ENCODE results near the gene INTS6. TPM values are rescaled to one million over a fixed set of nuclear protein-coding genes. Genes with fewer than 3 reads are reported as not detected.

Gene INTS6
- total RNA-seq, 1 experiment from 2014 or later: 45.5 TPM

- ChIA-PET POLR2A (ENCODE audit: unreplicated experiment) (no interaction called here), CTCF (interaction anchor here (0.6 kb wide), 1 partner anchor 426 kb away, joined by 3 read pairs; no protein-coding TSS in a partner anchor)
- no peak overlapping the region for H3K4me2 ChIP-seq
- peaks cover 30% of the 10 kb centered on the region for H3K36me3 ChIP-seq (ENCODE audit: low read depth)
- H3F3A ChIP-seq (ENCODE audit: insufficient read depth, low read depth): no peaks in the 10 kb centered on the region
- no peak overlapping the region for H2AFZ ChIP-seq
- H4K20me1 ChIP-seq (ENCODE audit: insufficient read depth): 0 out of 2 replicates have a peak, but pooled peaks cover 3% of the 10 kb centered on the region
- BruUV-seq (replicated peaks): no TSS peak
- no peak overlapping the region for H3K4me3 ChIP-seq
- H3K27me3 ChIP-seq (ENCODE audit: insufficient read depth, low read depth): no peaks in the 10 kb centered on the region
- no peaks in the 10 kb centered on the region for H3K9me2 ChIP-seq (ENCODE audit: insufficient read depth)
- H3K27ac ChIP-seq: no peak overlapping the region
- H3K9me3 ChIP-seq (ENCODE audit: insufficient read depth, low read depth): no peaks in the 10 kb centered on the region
- no peaks in the 10 kb centered on the region for H3K79me2 ChIP-seq (ENCODE audit: low read depth)
- intact Hi-C loops (cut with micrococcal nuclease; ENCODE audit: unreplicated experiment): no loop called here
- DNase-seq: no peak
- TF ChIP-seq EZH2 (IDR thresholded peaks at IDR 0.05; ENCODE audit: low read depth): no peak
- TF ChIP-seq, protein P1, sequence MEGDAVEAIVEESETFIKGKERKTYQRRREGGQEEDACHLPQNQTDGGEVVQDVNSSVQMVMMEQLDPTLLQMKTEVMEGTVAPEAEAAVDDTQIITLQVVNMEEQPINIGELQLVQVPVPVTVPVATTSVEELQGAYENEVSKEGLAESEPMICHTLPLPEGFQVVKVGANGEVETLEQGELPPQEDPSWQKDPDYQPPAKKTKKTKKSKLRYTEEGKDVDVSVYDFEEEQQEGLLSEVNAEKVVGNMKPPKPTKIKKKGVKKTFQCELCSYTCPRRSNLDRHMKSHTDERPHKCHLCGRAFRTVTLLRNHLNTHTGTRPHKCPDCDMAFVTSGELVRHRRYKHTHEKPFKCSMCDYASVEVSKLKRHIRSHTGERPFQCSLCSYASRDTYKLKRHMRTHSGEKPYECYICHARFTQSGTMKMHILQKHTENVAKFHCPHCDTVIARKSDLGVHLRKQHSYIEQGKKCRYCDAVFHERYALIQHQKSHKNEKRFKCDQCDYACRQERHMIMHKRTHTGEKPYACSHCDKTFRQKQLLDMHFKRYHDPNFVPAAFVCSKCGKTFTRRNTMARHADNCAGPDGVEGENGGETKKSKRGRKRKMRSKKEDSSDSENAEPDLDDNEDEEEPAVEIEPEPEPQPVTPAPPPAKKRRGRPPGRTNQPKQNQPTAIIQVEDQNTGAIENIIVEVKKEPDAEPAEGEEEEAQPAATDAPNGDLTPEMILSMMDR (conservative IDR thresholded peaks at IDR 0.05): no peak
- no peaks in the 10 kb centered on the region for H3K4me1 ChIP-seq (replicated peaks; ENCODE audit: insufficient read depth)
Observed at GRCh38 chr13:51371768-51372399, 81.0 kb downstream of the INTS6 start.

DNA sequence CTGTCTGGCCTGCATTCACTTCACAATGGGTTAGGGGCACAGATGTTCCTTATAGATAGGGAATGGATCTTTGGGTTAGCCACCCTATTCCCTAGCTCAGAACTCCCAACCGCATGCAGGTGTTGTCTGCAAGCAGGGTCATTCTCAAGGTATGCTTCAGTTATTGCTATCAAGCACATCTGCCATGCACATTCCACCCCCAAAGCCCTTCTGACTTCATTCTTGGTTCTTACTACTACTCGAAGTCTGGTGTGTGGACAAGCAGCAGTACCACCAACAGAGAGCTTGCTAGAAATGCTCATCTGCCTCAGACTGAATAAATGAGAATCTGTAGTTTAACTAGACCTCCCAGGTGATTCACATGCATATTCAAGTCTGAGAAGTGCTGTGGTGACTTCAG lies 82.0 kb downstream of the INTS6 start:
- Histone ChIP-seq H3K27ac (no peak overlapping the region), H4K20me1 (ENCODE audit: insufficient read depth) (no peaks in the 10 kb centered on the region), H3F3A (ENCODE audit: insufficient read depth, low read depth) (no peaks in the 10 kb centered on the region), H3K79me2 (ENCODE audit: low read depth) (no peaks in the 10 kb centered on the region), H3K36me3 (ENCODE audit: low read depth) (peaks cover 28% of the 10 kb centered on the region), H3K27me3 (ENCODE audit: insufficient read depth, low read depth) (no peaks in the 10 kb centered on the region), H3K4me2 (no peak overlapping the region), H3K9me3 (ENCODE audit: insufficient read depth, low read depth) (no peaks in the 10 kb centered on the region), H3K4me3 (no peak overlapping the region), H2AFZ (no peak overlapping the region), H3K9me2 (ENCODE audit: insufficient read depth) (no peaks in the 10 kb centered on the region), H3K4me1 (replicated peaks; ENCODE audit: insufficient read depth) (no peaks in the 10 kb centered on the region)
- intact Hi-C loops (cut with micrococcal nuclease; ENCODE audit: unreplicated experiment): no loop called here
- no peak for TF ChIP-seq EZH2 (IDR thresholded peaks at IDR 0.05; ENCODE audit: low read depth)
- TF ChIP-seq, protein P1 (conservative IDR thresholded peaks at IDR 0.05): no peak
- DNase-seq: no peak
- POLR2A ChIA-PET (ENCODE audit: unreplicated experiment): no interaction called here
- CTCF ChIA-PET: no interaction called here
- BruUV-seq (replicated peaks): no TSS peak

GRCh38 chr13:51370116-51370515 lies 82.7 kb downstream of the INTS6 start:
- DNase-seq: no peak
- Histone ChIP-seq H3K4me3 (no peak overlapping the region), H3K27me3 (ENCODE audit: insufficient read depth, low read depth) (no peaks in the 10 kb centered on the region), H2AFZ (no peak overlapping the region), H3K79me2 (ENCODE audit: low read depth) (no peaks in the 10 kb centered on the region), H3K9me3 (ENCODE audit: insufficient read depth, low read depth) (no peaks in the 10 kb centered on the region), H3K27ac (no peak overlapping the region), H3K36me3 (ENCODE audit: low read depth) (peaks cover 28% of the 10 kb centered on the region), H4K20me1 (ENCODE audit: insufficient read depth) (no peaks in the 10 kb centered on the region), H3K9me2 (ENCODE audit: insufficient read depth) (no peaks in the 10 kb centered on the region), H3K4me2 (no peak overlapping the region), H3F3A (ENCODE audit: insufficient read depth, low read depth) (no peaks in the 10 kb centered on the region), H3K4me1 (replicated peaks; ENCODE audit: insufficient read depth) (no peaks in the 10 kb centered on the region)
- TF ChIP-seq, protein P1 (conservative IDR thresholded peaks at IDR 0.05): no peak
- no peak for TF ChIP-seq EZH2 (IDR thresholded peaks at IDR 0.05; ENCODE audit: low read depth)
- ChIA-PET POLR2A (ENCODE audit: unreplicated experiment) (no interaction called here), CTCF (no interaction called here)
- intact Hi-C loops (cut with micrococcal nuclease; ENCODE audit: unreplicated experiment): no loop called here
- no TSS peak for BruUV-seq (replicated peaks)
